Parathyroid adenoma (tissue), 2 donors: ENCODE results near the gene HDAC9.

ENCODE experiments used
- H2AFZ ChIP-seq: fragments of 300-600 bp; sonication (generic); one replicate; pipeline ENCODE4 v1.7.0; 2017; ENCODE audit warnings: antibody characterized with exemption, mild to moderate bottlenecking
- H3K27ac ChIP-seq: fragments of 300-600 bp; sonication (generic); one replicate; pipeline ENCODE4 v1.7.0; 2017
- H3K27me3 ChIP-seq: fragments of 300-600 bp; sonication (generic); one replicate; pipeline ENCODE4 v1.7.0; 2017; ENCODE audit warnings: low read length; ENCODE audit not compliant: control insufficient read depth, insufficient read depth
- H3K36me3 ChIP-seq: fragments of 300-600 bp; sonication (generic); one replicate; pipeline ENCODE4 v1.7.0; 2017; ENCODE audit warnings: low read length; ENCODE audit not compliant: control insufficient read depth, insufficient read depth
- H3K4me1 ChIP-seq: fragments of 300-600 bp; sonication (generic); one replicate; pipeline ENCODE4 v1.7.0; 2017; ENCODE audit warnings: control low read depth
- H3K4me2 ChIP-seq: fragments of 300-600 bp; sonication (generic); one replicate; pipeline ENCODE4 v1.7.0; 2017; ENCODE audit warnings: low read length
- H3K4me3 ChIP-seq: fragments of 300-600 bp; sonication (generic); one replicate; pipeline ENCODE4 v1.7.0; 2017; ENCODE audit warnings: low read depth, low read length
- H3K79me2 ChIP-seq: fragments of 300-600 bp; sonication (generic); one replicate; pipeline ENCODE4 v1.7.0; 2017; ENCODE audit warnings: control low read depth
- H3K9ac ChIP-seq: fragments of 300-600 bp; sonication (generic); one replicate; pipeline ENCODE4 v1.7.0; 2017; ENCODE audit warnings: mild to moderate bottlenecking
- H3K9me3 ChIP-seq: fragments of 300-600 bp; sonication (generic); one replicate; pipeline ENCODE4 v1.7.0; 2017; ENCODE audit warnings: low read length; ENCODE audit not compliant: control insufficient read depth
- CTCF ChIP-seq: fragments of 300-600 bp; sonication (generic); IDR thresholded peaks from one replicate; pipeline ENCODE4 v1.7.0; 2017; ENCODE audit warnings: antibody characterized with exemption, mild to moderate bottlenecking
- donor health status: primary hyperparathyroidism.

The HDAC9 gene

GRCh38 chr7:18607025-18607424, 111.5 kb downstream of the HDAC9 start:
- Histone ChIP-seq H2AFZ (no peak overlapping the region), H3K4me3 (no peak overlapping the region), H3K4me1 (no peaks in the 10 kb centered on the region), H3K27ac (no peak overlapping the region), H3K9me3 (peaks cover 2% of the 10 kb centered on the region), H3K27me3 (no peaks in the 10 kb centered on the region), H3K36me3 (no peaks in the 10 kb centered on the region), H3K9ac (no peak overlapping the region), H3K79me2 (no peaks in the 10 kb centered on the region), H3K4me2 (no peak overlapping the region)
- TF ChIP-seq CTCF = no peak

DNA sequence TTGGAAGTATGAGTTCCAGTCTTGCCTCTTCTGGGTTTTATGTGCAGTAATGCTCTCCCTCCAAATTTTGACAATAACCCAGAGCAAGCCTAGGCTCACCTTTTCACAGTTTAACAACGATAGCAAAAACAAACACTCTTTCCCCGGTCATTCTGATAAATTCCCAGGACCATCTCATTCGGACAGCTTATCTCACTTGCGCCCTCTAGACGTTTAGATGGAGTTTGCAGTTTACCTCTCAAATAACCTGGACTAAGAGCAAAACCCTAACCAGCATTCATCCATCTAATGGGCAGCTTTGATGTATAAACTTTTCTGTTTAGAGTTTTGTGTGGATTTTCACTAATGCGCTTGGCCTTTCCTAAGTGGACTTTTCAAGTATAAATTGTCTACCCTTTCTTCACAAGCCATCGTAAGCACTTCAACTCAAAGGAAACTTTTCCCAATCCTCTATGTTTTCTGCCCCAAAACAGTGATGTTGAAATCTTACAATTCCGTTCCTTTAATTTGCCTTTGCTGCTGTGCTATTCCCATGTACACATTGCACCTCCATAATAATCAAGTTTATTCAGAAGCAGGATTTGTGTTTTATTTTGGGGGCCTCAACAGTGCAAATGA, 114.9 kb downstream of the HDAC9 start:
- H3K4me2 ChIP-seq = no peak overlapping the region
- no peaks in the 10 kb centered on the region for H3K4me1 ChIP-seq
- no peaks in the 10 kb centered on the region for H3K36me3 ChIP-seq
- H3K4me3 ChIP-seq = no peak overlapping the region
- H3K9ac ChIP-seq = no peak overlapping the region
- H3K79me2 ChIP-seq = no peaks in the 10 kb centered on the region
- no peaks in the 10 kb centered on the region for H3K9me3 ChIP-seq
- H3K27me3 ChIP-seq = no peaks in the 10 kb centered on the region
- H3K27ac ChIP-seq = no peak overlapping the region
- TF ChIP-seq CTCF = peak; percentile 41
- no peak overlapping the region for H2AFZ ChIP-seq

DNA sequence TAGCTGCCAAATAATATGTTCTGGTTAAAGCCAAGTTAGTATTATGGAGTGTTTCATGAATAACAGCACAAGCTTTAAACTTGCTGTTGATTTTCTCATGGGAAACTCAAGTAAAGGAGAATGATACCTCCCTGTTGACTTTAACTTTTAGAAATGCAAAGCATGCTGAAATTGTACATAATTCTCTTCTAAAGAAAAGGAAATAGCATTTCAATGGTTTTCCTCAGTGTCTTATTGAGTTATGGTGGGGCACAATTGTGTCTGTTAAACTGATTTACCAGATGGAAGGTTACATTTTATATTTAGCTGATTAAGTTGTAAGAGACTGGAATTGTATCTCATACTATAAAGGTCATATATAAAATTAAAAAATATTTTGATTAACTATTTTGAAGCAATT, 119.3 kb downstream of the HDAC9 start:
- Histone ChIP-seq H3K9ac (no peak overlapping the region), H2AFZ (no peak overlapping the region), H3K36me3 (no peaks in the 10 kb centered on the region), H3K4me1 (peaks cover 3% of the 10 kb centered on the region), H3K4me2 (no peak overlapping the region), H3K27ac (no peak overlapping the region), H3K79me2 (no peaks in the 10 kb centered on the region), H3K27me3 (no peaks in the 10 kb centered on the region), H3K4me3 (no peak overlapping the region), H3K9me3 (no peaks in the 10 kb centered on the region)
- TF ChIP-seq CTCF = no peak

GRCh38 chr7:18619311-18619710, 123.8 kb downstream of the HDAC9 start:
- Histone ChIP-seq H3K4me1 (peaks cover 4% of the 10 kb centered on the region), H2AFZ (peak overlapping the region; percentile 35), H3K9ac (no peak overlapping the region), H3K79me2 (no peaks in the 10 kb centered on the region), H3K4me3 (no peak overlapping the region), H3K4me2 (no peak overlapping the region), H3K36me3 (no peaks in the 10 kb centered on the region), H3K9me3 (no peaks in the 10 kb centered on the region), H3K27ac (no peak overlapping the region), H3K27me3 (no peaks in the 10 kb centered on the region)
- TF ChIP-seq CTCF = no peak

DNA sequence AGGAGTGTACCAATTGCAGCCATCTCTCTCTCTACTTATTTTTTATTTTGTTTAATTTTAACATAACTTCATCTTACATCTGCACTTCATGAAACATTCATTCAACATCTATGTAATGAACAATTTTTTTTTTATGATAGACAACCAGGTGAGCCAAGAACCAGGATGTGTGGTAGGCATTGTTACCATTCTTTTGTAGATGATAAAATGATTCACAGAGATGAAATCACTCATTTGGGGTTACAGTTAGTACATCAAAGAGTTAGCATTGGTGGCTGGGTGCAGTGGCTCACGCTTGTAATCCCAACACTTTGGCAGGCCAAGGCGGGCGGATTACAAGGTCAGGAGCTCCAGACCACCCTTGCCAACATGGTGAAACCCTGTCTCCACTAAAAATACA, 127.8 kb downstream of the HDAC9 start:
- TF ChIP-seq CTCF = no peak
- Histone ChIP-seq H3K4me2 (no peak overlapping the region), H3K27me3 (no peaks in the 10 kb centered on the region), H2AFZ (no peak overlapping the region), H3K9me3 (no peaks in the 10 kb centered on the region), H3K27ac (no peak overlapping the region), H3K4me3 (no peak overlapping the region), H3K9ac (no peak overlapping the region), H3K36me3 (no peaks in the 10 kb centered on the region), H3K4me1 (peaks cover 21% of the 10 kb centered on the region), H3K79me2 (no peaks in the 10 kb centered on the region)
